ENCODE results near the gene FBXO48.

FBXO48 gene

GRCh38 chr2:68428126-68428525, 39.0 kb downstream of the FBXO48 start:
- H3K27ac ChIP-seq: no peak overlapping the region
- no peak for DNase-seq (ENCODE audit: low spot score)
- TF ChIP-seq, protein P1, sequence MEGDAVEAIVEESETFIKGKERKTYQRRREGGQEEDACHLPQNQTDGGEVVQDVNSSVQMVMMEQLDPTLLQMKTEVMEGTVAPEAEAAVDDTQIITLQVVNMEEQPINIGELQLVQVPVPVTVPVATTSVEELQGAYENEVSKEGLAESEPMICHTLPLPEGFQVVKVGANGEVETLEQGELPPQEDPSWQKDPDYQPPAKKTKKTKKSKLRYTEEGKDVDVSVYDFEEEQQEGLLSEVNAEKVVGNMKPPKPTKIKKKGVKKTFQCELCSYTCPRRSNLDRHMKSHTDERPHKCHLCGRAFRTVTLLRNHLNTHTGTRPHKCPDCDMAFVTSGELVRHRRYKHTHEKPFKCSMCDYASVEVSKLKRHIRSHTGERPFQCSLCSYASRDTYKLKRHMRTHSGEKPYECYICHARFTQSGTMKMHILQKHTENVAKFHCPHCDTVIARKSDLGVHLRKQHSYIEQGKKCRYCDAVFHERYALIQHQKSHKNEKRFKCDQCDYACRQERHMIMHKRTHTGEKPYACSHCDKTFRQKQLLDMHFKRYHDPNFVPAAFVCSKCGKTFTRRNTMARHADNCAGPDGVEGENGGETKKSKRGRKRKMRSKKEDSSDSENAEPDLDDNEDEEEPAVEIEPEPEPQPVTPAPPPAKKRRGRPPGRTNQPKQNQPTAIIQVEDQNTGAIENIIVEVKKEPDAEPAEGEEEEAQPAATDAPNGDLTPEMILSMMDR (IDR thresholded peaks at IDR 0.05): no peak
- no peak overlapping the region for H3K4me3 ChIP-seq

DNA sequence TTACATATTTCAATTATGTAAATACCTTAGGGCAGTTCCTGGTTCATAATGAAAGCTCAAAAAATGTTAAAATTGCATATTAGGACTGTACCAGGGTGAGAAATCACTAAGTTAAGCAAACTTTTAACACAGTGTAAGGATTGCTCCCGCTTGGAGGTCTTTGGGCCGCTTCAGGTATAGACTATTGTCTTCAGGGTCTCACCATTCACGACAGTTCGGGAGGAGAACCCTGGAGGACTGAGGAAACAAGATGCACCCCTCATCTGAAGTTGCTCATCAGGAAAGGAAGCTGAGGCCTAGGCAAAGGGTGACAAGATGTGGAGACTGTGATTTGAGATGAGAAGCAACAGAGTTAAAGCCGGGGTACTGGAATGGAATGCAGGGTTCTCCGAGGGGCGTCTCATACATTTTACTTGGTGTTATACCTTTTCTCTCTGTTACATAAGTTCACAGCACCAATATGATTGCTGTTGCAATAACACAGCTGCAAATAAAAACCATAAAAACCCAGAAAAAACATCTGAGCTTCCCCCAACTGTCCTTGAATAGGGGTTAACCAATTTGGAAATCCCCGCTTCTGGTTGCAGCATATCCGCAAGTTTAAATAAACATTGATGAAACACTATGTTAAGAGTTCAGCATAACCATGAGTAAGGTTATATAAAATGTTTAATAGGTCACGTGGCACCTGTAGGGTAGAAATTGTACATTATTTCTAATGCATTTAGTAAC, 40.1 kb downstream of the FBXO48 start:
- no peak for DNase-seq (ENCODE audit: low spot score)
- Histone ChIP-seq H3K4me3 (no peak overlapping the region), H3K27ac (no peak overlapping the region)
- TF ChIP-seq, protein P1 (IDR thresholded peaks at IDR 0.05): no peak

DNA sequence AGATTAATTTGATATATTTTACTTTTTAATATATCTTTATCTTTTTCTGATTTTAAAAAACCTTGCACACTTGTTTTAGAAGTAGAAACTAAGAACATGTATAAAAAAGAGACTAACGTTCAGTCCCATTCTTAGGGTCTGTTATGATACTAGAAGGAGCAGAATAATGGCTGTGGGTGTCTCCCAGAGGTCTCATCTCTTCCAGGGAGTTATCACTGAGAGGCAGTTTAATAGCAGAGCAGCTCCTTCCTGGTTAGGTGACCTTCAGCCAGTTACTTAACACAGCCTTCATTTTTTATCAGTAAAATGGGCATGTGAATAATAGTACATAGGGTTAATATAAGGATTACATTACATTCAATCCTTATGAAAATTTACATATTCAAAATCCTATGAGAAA, 40.6 kb downstream of the FBXO48 start:
- TF ChIP-seq, protein P1 (IDR thresholded peaks at IDR 0.05): no peak
- H3K4me3 ChIP-seq: no peak overlapping the region
- DNase-seq (ENCODE audit: low spot score): no peak
- no peak overlapping the region for H3K27ac ChIP-seq

DNA sequence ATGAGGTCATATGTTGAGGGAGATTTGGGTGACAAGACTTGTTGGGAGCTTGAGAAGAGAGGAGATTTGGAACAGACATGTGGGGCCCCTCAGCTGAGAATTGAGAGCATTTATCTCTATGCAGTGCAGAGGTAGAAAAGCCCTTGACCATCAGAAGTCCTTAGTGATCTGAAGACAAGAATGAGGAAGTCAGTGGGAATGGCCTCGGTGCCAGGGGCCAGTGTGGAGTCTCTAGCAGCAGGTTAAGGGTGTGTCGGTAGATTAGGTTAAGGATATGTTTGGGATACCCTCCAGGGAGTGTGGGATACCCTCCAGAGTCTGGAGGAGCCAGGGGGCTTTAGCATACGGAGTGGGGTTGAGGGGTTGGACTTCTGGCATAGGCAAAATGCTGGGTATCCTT, 41.6 kb downstream of the FBXO48 start:
- no peak for DNase-seq (ENCODE audit: low spot score)
- Histone ChIP-seq H3K27ac (no peak overlapping the region), H3K4me3 (no peak overlapping the region)
- TF ChIP-seq, protein P1 (IDR thresholded peaks at IDR 0.05): no peak

- Histone ChIP-seq H3K27ac (no peak overlapping the region), H3K4me3 (no peak overlapping the region)
- TF ChIP-seq, protein P1 (IDR thresholded peaks at IDR 0.05): no peak
- no peak for DNase-seq (ENCODE audit: low spot score)
Observed at GRCh38 chr2:68423966-68424650, 43.0 kb downstream of the FBXO48 start.

DNA sequence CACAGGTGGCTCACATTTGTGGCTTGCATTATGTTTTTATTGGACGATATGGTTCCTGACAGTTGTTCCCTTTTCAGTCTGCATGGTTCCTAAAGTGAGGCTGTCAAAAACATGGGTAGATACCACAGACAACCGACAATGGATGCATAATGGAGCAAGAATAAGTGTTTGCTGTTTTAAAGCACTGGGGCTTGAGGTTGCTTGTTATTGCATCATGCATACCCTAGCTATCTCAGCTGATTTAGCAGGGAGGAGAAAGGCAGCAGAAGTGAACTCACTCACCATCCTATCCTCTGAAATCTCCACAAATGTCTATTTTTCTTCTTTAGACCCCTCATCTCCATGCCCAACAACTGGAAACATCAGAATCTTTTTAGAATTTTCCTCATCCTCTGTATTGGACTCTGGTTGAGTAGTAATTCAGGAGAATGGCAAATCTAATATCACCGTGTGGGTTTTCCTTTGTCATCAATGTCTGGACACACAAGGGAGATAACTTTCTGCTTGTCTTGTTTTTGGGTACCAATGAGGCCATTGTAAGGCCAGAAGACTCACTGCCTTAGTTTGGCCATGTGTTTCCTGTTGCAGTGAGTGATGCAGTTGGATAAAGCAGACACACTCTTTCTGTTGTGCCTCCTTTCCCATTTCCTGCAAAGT, 46.7 kb downstream of the FBXO48 start:
- Histone ChIP-seq H3K27ac (no peak overlapping the region), H3K4me3 (no peak overlapping the region)
- DNase-seq (ENCODE audit: low spot score): no peak
- TF ChIP-seq, protein P1 (IDR thresholded peaks at IDR 0.05): no peak

Measured in coronary artery (tissue), 2 donors.